H1 (cell line): ENCODE measurements around the gene HNF4A. TPM values are rescaled to one million over a fixed set of nuclear protein-coding genes. Genes with fewer than 3 reads are reported as not detected.

Source experiments
- CTCF ChIA-PET: fragments of 300-600 bp; sonication (Branson Sonifier 250); formaldehyde crosslinking; loops from one replicate; lab custom pipeline; 2021; ENCODE audit not compliant: partially characterized antibody; lab: Charles Lee
- POLR2A ChIA-PET: fragments of 300-600 bp; sonication (Branson Sonifier 250); formaldehyde crosslinking; loops from one replicate; lab custom pipeline; 2021; ENCODE audit warnings: inconsistent platforms; ENCODE audit not compliant: partially characterized antibody; lab: Charles Lee
- DNase-seq, 2 experiments: peaks; one replicate each; pipeline versions ENCODE4 v3.0.0 to v3.0.0-alpha.2; 2010 to 2022; ENCODE audit warnings: low spot score in 2 of 2, low read depth in 1 of 2, mixed read lengths in 1 of 2
- FAIRE-seq: peaks from 2 replicates; lab custom pipeline; 2011; peaks lifted over from hg19 to GRCh38; lab: Jason Lieb, UNC
- H2AFZ ChIP-seq: 2 replicates; pipeline ENCODE4 v1.8.1; 2012; ENCODE audit warnings: low read length, inconsistent platforms
- H2AK5ac ChIP-seq: 2 replicates; pipeline ENCODE4 v1.6.1; 2013; ENCODE audit warnings: low read depth, low read length
- H2BK120ac ChIP-seq: replicated peaks from 2 replicates; pipeline ENCODE3; 2013; ENCODE audit warnings: low read depth, low read length, inconsistent platforms
- H2BK12ac ChIP-seq: 2 replicates; pipeline ENCODE4 v1.6.1; 2013; ENCODE audit warnings: low read depth, low read length
- H2BK15ac ChIP-seq: 2 replicates; pipeline ENCODE4 v1.6.1; 2013; ENCODE audit warnings: low read length
- H2BK20ac ChIP-seq: 2 replicates; pipeline ENCODE4 v1.6.1; 2013; ENCODE audit warnings: low read length
- H2BK5ac ChIP-seq: 2 replicates; pipeline ENCODE4 v1.6.1; 2013; ENCODE audit warnings: low read depth, low read length
- H3K14ac ChIP-seq: 2 replicates; pipeline ENCODE4 v1.6.1; 2013; ENCODE audit warnings: inconsistent platforms; ENCODE audit not compliant: insufficient read length
- H3K18ac ChIP-seq: 2 replicates; pipeline ENCODE4 v1.6.1; 2013; ENCODE audit warnings: low read length; ENCODE audit errors: extremely low read depth
- H3K23ac ChIP-seq: 2 replicates; pipeline ENCODE4 v1.6.1; 2013; ENCODE audit warnings: inconsistent platforms; ENCODE audit not compliant: insufficient read length
- H3K23me2 ChIP-seq: 2 replicates; pipeline ENCODE4 v1.6.1; 2013; ENCODE audit warnings: low read depth, low read length
- H3K27ac ChIP-seq: 2 replicates; pipeline ENCODE4 v1.6.1; 2011; ENCODE audit warnings: low read depth, low read length, inconsistent platforms
- H3K27me3 ChIP-seq, 4 experiments: replicated peaks in 1 of 4; 1 replicate in 1 of 4; 2 replicates in 3 of 4; pipeline versions ENCODE4 v1.6.1 to v1.8.1; 2011 to 2013; ENCODE audit warnings: low read length in 3 of 4, mild to moderate bottlenecking in 3 of 4, inconsistent platforms in 2 of 4, mixed read lengths in 2 of 4, moderate library complexity in 1 of 4; ENCODE audit not compliant: control insufficient read depth in 3 of 4, insufficient read depth in 3 of 4; ENCODE audit errors: extremely low read depth in 1 of 4
- H3K36me3 ChIP-seq, 4 experiments: 2 replicates each; pipeline versions ENCODE4 v1.6.1 to v1.8.1; 2011 to 2013; ENCODE audit warnings: mild to moderate bottlenecking in 4 of 4, low read length in 3 of 4, moderate library complexity in 2 of 4, control low read depth in 1 of 4, inconsistent platforms in 1 of 4; ENCODE audit not compliant: insufficient read depth in 4 of 4, control insufficient read depth in 2 of 4
- H3K4ac ChIP-seq: replicated peaks from 2 replicates; pipeline ENCODE3; 2013; ENCODE audit warnings: low read length, low read depth, mixed read lengths, inconsistent platforms; ENCODE audit not compliant: insufficient read length
- H3K4me1 ChIP-seq, 4 experiments: replicated peaks in 1 of 4; 1 replicate in 1 of 4; 2 replicates in 3 of 4; pipeline versions ENCODE4 v1.6.1 to v1.8.1; 2011 to 2013; ENCODE audit warnings: low read length in 3 of 4, inconsistent platforms in 2 of 4, mixed read lengths in 1 of 4; ENCODE audit not compliant: insufficient read depth in 4 of 4, control insufficient read depth in 3 of 4
- H3K4me2 ChIP-seq, 2 experiments: 2 replicates each; pipeline versions ENCODE4 v1.6.1 to v1.8.1; 2011 to 2013; ENCODE audit warnings: low read depth in 2 of 2, low read length in 2 of 2, control low read depth in 1 of 2, inconsistent platforms in 1 of 2, mild to moderate bottlenecking in 1 of 2; ENCODE audit not compliant: insufficient read depth in 1 of 2
- H3K4me3 ChIP-seq, 4 experiments: fragments of 200-600, 300-600 bp in 1 of 4; sonication (generic), shearing (Covaris generic), sonication (Bioruptor Twin) in 1 of 4; 2 replicates each; pipeline versions ENCODE4 v1.5.1 to v1.8.1; 2011 to 2016; ENCODE audit warnings: low read length in 4 of 4, low read depth in 3 of 4, control low read depth in 2 of 4, inconsistent platforms in 2 of 4, mild to moderate bottlenecking in 2 of 4, mixed read lengths in 1 of 4, moderate library complexity in 1 of 4; ENCODE audit not compliant: insufficient read depth in 2 of 4; ENCODE audit errors: extremely low read depth in 1 of 4
- H3K56ac ChIP-seq: replicated peaks from 2 replicates; pipeline ENCODE3; 2013; ENCODE audit warnings: low read depth, mild to moderate bottlenecking, mixed read lengths, low read length, inconsistent platforms; ENCODE audit not compliant: insufficient read length
- H3K79me1 ChIP-seq: 2 replicates; pipeline ENCODE4 v1.6.1; 2013; ENCODE audit warnings: low read depth, low read length, control low read depth
- H3K79me2 ChIP-seq, 2 experiments: 2 replicates each; pipeline versions ENCODE4 v1.6.1 to v1.8.1; 2012 to 2013; ENCODE audit warnings: low read length in 2 of 2, mild to moderate bottlenecking in 2 of 2, inconsistent platforms in 1 of 2; ENCODE audit not compliant: insufficient read depth in 2 of 2, control insufficient read depth in 1 of 2
- H3K9ac ChIP-seq, 4 experiments: replicated peaks in 1 of 4; 1 replicate in 1 of 4; 2 replicates in 3 of 4; pipeline versions ENCODE4 v1.6.1 to v1.8.1; 2011 to 2013; ENCODE audit warnings: low read depth in 3 of 4, low read length in 3 of 4, control low read depth in 2 of 4, mild to moderate bottlenecking in 2 of 4, moderate library complexity in 2 of 4, inconsistent platforms in 1 of 4; ENCODE audit errors: extremely low read depth in 1 of 4
- H3K9me3 ChIP-seq, 2 experiments: 2 replicates each; pipeline versions ENCODE4 v1.6.1 to v1.8.1; 2012 to 2013; ENCODE audit warnings: mild to moderate bottlenecking in 2 of 2, moderate library complexity in 2 of 2, control low read depth in 1 of 2, inconsistent platforms in 1 of 2, low read depth in 1 of 2, low read length in 1 of 2, mixed read lengths in 1 of 2; ENCODE audit not compliant: insufficient read depth in 2 of 2
- H4K20me1 ChIP-seq, 2 experiments: replicated peaks in 1 of 2; 2 replicates each; pipeline versions ENCODE3 to v1.8.1; 2011 to 2013; ENCODE audit warnings: inconsistent platforms in 2 of 2, low read length in 2 of 2, mild to moderate bottlenecking in 1 of 2; ENCODE audit not compliant: insufficient read depth in 2 of 2, control insufficient read depth in 1 of 2
- H4K5ac ChIP-seq: 2 replicates; pipeline ENCODE4 v1.6.1; 2013; ENCODE audit warnings: low read length, low read depth, mixed read lengths, inconsistent platforms; ENCODE audit not compliant: insufficient read length
- H4K8ac ChIP-seq: 2 replicates; pipeline ENCODE4 v1.8.0; 2013; ENCODE audit warnings: mild to moderate bottlenecking, moderate library complexity, low read length, inconsistent platforms; ENCODE audit not compliant: insufficient read depth; ENCODE audit errors: extremely low read depth
- H4K91ac ChIP-seq: replicated peaks from 2 replicates; pipeline ENCODE3; 2013; ENCODE audit warnings: low read length, mixed read lengths, inconsistent platforms; ENCODE audit not compliant: insufficient read length
- BACH1 ChIP-seq: IDR thresholded peaks from 2 replicates; pipeline ENCODE4 v1.6.1; 2012; ENCODE audit warnings: low read length, improper control_type of control experiment
- CEBPB ChIP-seq: IDR thresholded peaks from 2 replicates; pipeline ENCODE4 v1.6.1; 2012; ENCODE audit warnings: low read depth, low read length
- EZH2 ChIP-seq: fragments of 200-600 bp; sonication (generic); IDR thresholded peaks from 2 replicates; pipeline ENCODE4 v1.7.1; 2012; ENCODE audit warnings: low read depth, mild to moderate bottlenecking, moderate library complexity, low read length, inconsistent platforms; ENCODE audit not compliant: severe bottlenecking
- GABPA ChIP-seq: IDR thresholded peaks from 2 replicates; pipeline ENCODE4 v1.6.1; 2011; ENCODE audit warnings: mild to moderate bottlenecking, low read length, moderate library complexity, borderline replicate concordance; ENCODE audit not compliant: insufficient read depth
- KDM1A ChIP-seq: fragments of 200-600, 300-600 bp; sonication (generic); IDR thresholded peaks from 2 replicates; pipeline ENCODE4 v1.7.1; 2016; ENCODE audit warnings: mild to moderate bottlenecking, low read length, borderline replicate concordance
- RXRA ChIP-seq: IDR thresholded peaks from 2 replicates; pipeline ENCODE4 v1.6.1; 2011; ENCODE audit warnings: low read depth, mild to moderate bottlenecking, low read length, moderate library complexity; ENCODE audit not compliant: insufficient read depth
- SIRT6 ChIP-seq: IDR thresholded peaks from one replicate; pipeline ENCODE4 v1.7.1; 2012; ENCODE audit warnings: low read length, inconsistent platforms
- SIX5 ChIP-seq: IDR thresholded peaks from 2 replicates; pipeline ENCODE4 v1.6.1; 2011; ENCODE audit warnings: mild to moderate bottlenecking, low read depth, low read length
- SP1 ChIP-seq: IDR thresholded peaks from 2 replicates; pipeline ENCODE4 v1.6.1; 2011; ENCODE audit warnings: low read depth, low read length
- TBP ChIP-seq: IDR thresholded peaks from 2 replicates; pipeline ENCODE4 v1.6.1; 2011; ENCODE audit warnings: low read depth, low read length, improper control_type of control experiment
- YY1 ChIP-seq: IDR thresholded peaks from 2 replicates; pipeline ENCODE4 v1.6.1; 2011; ENCODE audit warnings: low read depth, mild to moderate bottlenecking, low read length
- WGBS, 2 experiments: shearing (Covaris generic) in 1 of 2; methylation state at CpG; one replicate each; pipeline versions ENCODE4 v1.1.6 to v1.1.7; 2013 to 2015; ENCODE audit warnings: low lambda C conversion rate in 2 of 2, mixed read lengths in 2 of 2, inconsistent platforms in 1 of 2, low coverage in 1 of 2, missing lambda C conversion rate in 1 of 2; ENCODE audit not compliant: insufficient replicate concordance in 2 of 2, insufficient coverage in 1 of 2, insufficient read length in 1 of 2; ENCODE audit errors: extremely low coverage in 1 of 2, missing lambda C conversion rate in 1 of 2; 5-methylcytosine and 5-hydroxymethylcytosine counted together
- polyA plus RNA-seq, 7 experiments: library from polyadenylated mRNA; depleted of rRNA in 3 of 7; stranded (reverse) in 5 of 7; unstranded in 2 of 7; fragments of >200 nt in 5 of 7; fragments of 200-250 nt in 2 of 7; gene quantifications; 1 replicate in 5 of 7; 2 replicates in 1 of 7; 4 replicates in 1 of 7; pipeline versions ENCODE4 v1.2.1 to v1.2.3, GENCODE V29; 2011 to 2013; ENCODE audit warnings: missing spikeins in 2 of 7, mixed read lengths in 2 of 7
- total RNA-seq: library from RNA; stranded (reverse); fragmentation: NEBNext Ultra II Directional; extraction: Animal tissue kit (Norgen Biotek cat#: 25700); gene quantifications from 2 replicates; pipeline ENCODE4 v1.2.1, GENCODE V29; 2021

The HNF4A gene
- total and polyA plus RNA-seq, 2 of the 8 experiments (the other 6 are each of a cell fraction or from before 2014, with no cell fraction given) = 0.03 TPM; not detected in 1

- H2AFZ ChIP-seq = peak overlapping the region; percentile 93
- no peak for FAIRE-seq
- ChIA-PET CTCF (interaction anchor here (0.6 to 4.6 kb wide), 36 partner anchors 10 to 295 kb away, joined by 3 to 46 read pairs (median 4); partner anchors contain the start of genes FITM2, GDAP1L1 and TTPAL), POLR2A (interaction anchor here (1.1 to 1.9 kb wide), 2 partner anchors 15 to 107 kb away, joined by 3 to 4 read pairs; no protein-coding TSS in a partner anchor)
- no peak overlapping the region for H2AK5ac ChIP-seq
- H3K4me2 ChIP-seq = peak overlapping the region; percentile 0 to 69; a peak in 3 of 4 replicates
- H3K27me3 ChIP-seq = peaks cover 0 to 4% (median 0%) of the 10 kb centered on the region in 4 experiments; a peak in 3 of 7 replicates
- no peak overlapping the region for H3K14ac ChIP-seq
- H2BK15ac ChIP-seq = no peak overlapping the region
- H3K56ac ChIP-seq = no peak overlapping the region
- no peak overlapping the region for H3K23ac ChIP-seq
- no peak overlapping the region for H4K5ac ChIP-seq
- H3K4me1 ChIP-seq = peaks cover 0 to 5% (median 4%) of the 10 kb centered on the region in 4 experiments; a peak in 4 of 7 replicates
- H2BK5ac ChIP-seq = no peak overlapping the region
- H3K18ac ChIP-seq = no peak overlapping the region; the same call in 1 of the 2 replicates
- 14% methylated on average over 29 of the region's 29 CpGs; no CpG with 5 or more reads in 1 of the 2 experiments for WGBS, 2 experiments
- peak overlapping the region in 3 of 4 experiments; percentile 5 to 50 (median 32); a peak in 4 of 8 replicates for H3K4me3 ChIP-seq
- H4K20me1 ChIP-seq = no peaks in the 10 kb centered on the region
- H4K8ac ChIP-seq = 0 out of 2 replicates have a peak overlapping the region, but pooled peaks have one; percentile 19
- H3K9me3 ChIP-seq = no peaks in the 10 kb centered on the region
- no peak overlapping the region for H2BK120ac ChIP-seq
- H3K79me2 ChIP-seq = no peaks in the 10 kb centered on the region
- H3K36me3 ChIP-seq = no peaks in the 10 kb centered on the region
- no peaks in the 10 kb centered on the region for H3K79me1 ChIP-seq
- H3K23me2 ChIP-seq = no peaks in the 10 kb centered on the region
- H3K27ac ChIP-seq = no peak overlapping the region
- no peak overlapping the region for H3K4ac ChIP-seq
- H3K9ac ChIP-seq = peak overlapping the region in 1 of 4 experiments; percentile 34; a peak in 1 of 7 replicates
- DNase-seq = peak; percentile 83 to 95
- H2BK20ac ChIP-seq = no peak overlapping the region
- H4K91ac ChIP-seq = no peak overlapping the region
- no peak overlapping the region for H2BK12ac ChIP-seq
- TF ChIP-seq GABPA (no peak), EZH2 (no peak), SIRT6 (no peak), SP1 (0 out of 2 replicates have a peak, but pooled peaks have one; percentile 40), BACH1 (no peak), YY1 (0 out of 2 replicates have a peak, but pooled peaks have one; percentile 36), SIX5 (no peak), TBP (no peak), RXRA (no peak), CEBPB (no peak), KDM1A (peak; percentile 68; the same call in 1 of the 2 replicates)
Measured at GRCh38 chr20:44388466-44389023, 33.0 kb downstream of the HNF4A start.
